Measurements from ENCODE around the gene LRGUK. TPM values are rescaled to one million over a fixed set of nuclear protein-coding genes. Genes with fewer than 3 reads are reported as not detected.

LRGUK gene
- total RNA-seq, 1 experiment from 2014 or later = 1.5 TPM

DNA sequence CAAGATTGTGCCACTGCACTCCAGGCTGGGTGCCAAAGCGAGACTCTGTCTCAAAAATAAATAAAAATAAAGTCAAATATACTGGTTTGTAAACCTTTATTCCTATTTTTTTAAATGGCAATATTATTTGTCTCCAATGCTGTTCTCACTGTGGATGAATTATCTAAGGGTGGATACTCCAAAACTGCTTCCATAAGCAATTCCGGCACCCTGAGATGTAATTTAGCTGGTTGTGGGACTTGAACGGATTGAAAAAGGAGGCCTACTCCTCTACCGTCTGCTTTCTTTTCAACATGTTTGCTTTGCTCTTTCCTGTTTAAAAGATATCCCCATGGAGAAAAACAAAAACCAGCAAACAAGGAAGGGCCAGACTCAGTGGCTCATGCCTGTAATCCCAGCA is 135.2 kb downstream of the LRGUK start:
- WGBS (ENCODE audit: extremely low coverage, insufficient read length, low lambda C conversion rate) = no CpG with 5 or more reads among the region's 4 CpGs
- Histone ChIP-seq H2BK5ac (ENCODE audit: insufficient read length, low read length) (no peak overlapping the region), H3T11ph (ENCODE audit: low read length) (no peak overlapping the region), H3K27ac (ENCODE audit: insufficient read length, low read depth, low read length) (no peak overlapping the region), H3K27me3 (ENCODE audit: insufficient read depth, low read length) (no peaks in the 10 kb centered on the region), H3K9me3 (ENCODE audit: control insufficient read depth, low read depth, low read length) (no peaks in the 10 kb centered on the region), H3K18ac (ENCODE audit: insufficient read length, low read depth, low read length) (no peak overlapping the region), H4K5ac (ENCODE audit: insufficient read length, low read depth, low read length) (no peak overlapping the region), H3K79me2 (ENCODE audit: insufficient read depth, low read length) (no peaks in the 10 kb centered on the region), H3K4me2 (ENCODE audit: insufficient read depth, insufficient read length, low read length) (no peak overlapping the region), H4K20me1 (ENCODE audit: control insufficient read depth, insufficient read depth, insufficient read length) (no peaks in the 10 kb centered on the region), H3K23me2 (ENCODE audit: insufficient read length, low read depth, low read length, poor library complexity, severe bottlenecking) (no peaks in the 10 kb centered on the region), H2BK15ac (ENCODE audit: low read depth, low read length) (no peak overlapping the region), H3K23ac (ENCODE audit: insufficient read length, low read depth, low read length) (no peak overlapping the region), H2AK5ac (ENCODE audit: insufficient read length, low read length) (no peak overlapping the region), H3K14ac (ENCODE audit: insufficient read depth, low read length) (no peak overlapping the region), H2BK20ac (ENCODE audit: low read depth, low read length, poor library complexity, severe bottlenecking) (no peak overlapping the region), H3K4ac (ENCODE audit: low read depth, low read length) (no peak overlapping the region), H3K9ac (ENCODE audit: extremely low read depth, insufficient read length, low read length) (no peak overlapping the region), H3K56ac (ENCODE audit: insufficient read length, low read depth, low read length) (no peak overlapping the region), H4K91ac (ENCODE audit: insufficient read length, low read depth, low read length) (no peak overlapping the region), H3K79me1 (ENCODE audit: insufficient read depth, low read depth, low read length, poor library complexity, severe bottlenecking) (no peaks in the 10 kb centered on the region), H3K4me1 (ENCODE audit: insufficient read depth, low read length) (no peaks in the 10 kb centered on the region), H2BK12ac (ENCODE audit: insufficient read length, low read depth, low read length) (no peak overlapping the region), H4K8ac (replicated peaks; ENCODE audit: insufficient read length, low read depth, low read length) (no peak overlapping the region), H2AFZ (ENCODE audit: low read length) (no peak overlapping the region), H2BK120ac (ENCODE audit: low read depth, low read length, poor library complexity, severe bottlenecking) (no peak overlapping the region)
- DNase-seq = no peak
- Mint-ChIP-seq H3K4me1 (no peaks in the 10 kb centered on the region), H3K4me3 (no peak overlapping the region), H3K9me3 (no peaks in the 10 kb centered on the region; a peak in 2 of 5 replicates), H3K27me3 (ENCODE audit: low read depth) (no peaks in the 10 kb centered on the region), H3K36me3 (ENCODE audit: insufficient read depth in 1 of 3, low read depth in 3 of 3) (0 out of 7 replicates have a peak, but pooled peaks cover 0 to 5% (median 0%) of the 10 kb centered on the region in 3 experiments), H3K27ac (no peak overlapping the region)
- TF ChIP-seq, protein P1, sequence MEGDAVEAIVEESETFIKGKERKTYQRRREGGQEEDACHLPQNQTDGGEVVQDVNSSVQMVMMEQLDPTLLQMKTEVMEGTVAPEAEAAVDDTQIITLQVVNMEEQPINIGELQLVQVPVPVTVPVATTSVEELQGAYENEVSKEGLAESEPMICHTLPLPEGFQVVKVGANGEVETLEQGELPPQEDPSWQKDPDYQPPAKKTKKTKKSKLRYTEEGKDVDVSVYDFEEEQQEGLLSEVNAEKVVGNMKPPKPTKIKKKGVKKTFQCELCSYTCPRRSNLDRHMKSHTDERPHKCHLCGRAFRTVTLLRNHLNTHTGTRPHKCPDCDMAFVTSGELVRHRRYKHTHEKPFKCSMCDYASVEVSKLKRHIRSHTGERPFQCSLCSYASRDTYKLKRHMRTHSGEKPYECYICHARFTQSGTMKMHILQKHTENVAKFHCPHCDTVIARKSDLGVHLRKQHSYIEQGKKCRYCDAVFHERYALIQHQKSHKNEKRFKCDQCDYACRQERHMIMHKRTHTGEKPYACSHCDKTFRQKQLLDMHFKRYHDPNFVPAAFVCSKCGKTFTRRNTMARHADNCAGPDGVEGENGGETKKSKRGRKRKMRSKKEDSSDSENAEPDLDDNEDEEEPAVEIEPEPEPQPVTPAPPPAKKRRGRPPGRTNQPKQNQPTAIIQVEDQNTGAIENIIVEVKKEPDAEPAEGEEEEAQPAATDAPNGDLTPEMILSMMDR (conservative IDR thresholded peaks at IDR 0.05) = no peak
